HCT116 (cell line): ENCODE measurements around the gene RNF13. TPM values are rescaled to one million over a fixed set of nuclear protein-coding genes. Genes with fewer than 3 reads are reported as not detected.

Experiments
- ATAC-seq: fragments of 200-7000 bp; cut with Tn5 transposase; 2 replicates; pipeline ENCODE4 v1.9.1; 2020; ENCODE audit warnings: mild to moderate bottlenecking, moderate library complexity
- BruUV-seq: library from RNA; stranded (reverse); fragments of 400-500 nt; replicated peaks from 2 replicates; lab custom pipeline; 2021; lab: Mats Ljungman, UMichigan
- CTCF ChIA-PET: fragments of 300-600 bp; sonication (Branson Sonifier 250); formaldehyde crosslinking; loops from one replicate; lab custom pipeline; 2021; ENCODE audit warnings: antibody characterized with exemption; lab: Charles Lee
- POLR2A ChIA-PET: fragments of 300-600, 350-600 bp; sonication (Branson Sonifier 250); formaldehyde crosslinking; loops from one replicate; lab custom pipeline; 2021; ENCODE audit warnings: antibody characterized with exemption; lab: Charles Lee
- RAD21 ChIA-PET, 2 experiments: fragments of 300-600 bp; sonication (Branson Sonifier 250); formaldehyde crosslinking; loops; one replicate each; lab custom pipeline; 2023; ENCODE audit warnings: low total read pairs in 2 of 2; ENCODE audit not compliant: uncharacterized antibody in 2 of 2, unreplicated experiment in 2 of 2, low non-redundant PET in 1 of 2; lab: Charles Lee
- DNase-seq: peaks from one replicate; pipeline ENCODE4 v3.0.0-alpha.2; 2010; ENCODE audit warnings: low read depth, low spot score
- H2AFZ ChIP-seq: fragments of 200-600 bp; shearing (Covaris generic), sonication (generic); 2 replicates; pipeline ENCODE4 v1.6.1; 2017; ENCODE audit warnings: low read depth, mixed run types, mixed read lengths, antibody characterized with exemption, low read length; ENCODE audit not compliant: poor library complexity, severe bottlenecking
- H3K27ac ChIP-seq: 2 replicates; pipeline ENCODE4 v1.5.1; 2012; ENCODE audit warnings: low read depth, low read length
- H3K27me3 ChIP-seq: fragments of 200-600 bp; sonication (generic); 2 replicates; pipeline ENCODE4 v1.6.1; 2016; ENCODE audit warnings: mixed run types, low read length, mixed read lengths; ENCODE audit not compliant: insufficient read depth
- H3K36me3 ChIP-seq, 2 experiments: fragments of 200-500 bp in 1 of 2; fragments of 200-600 bp in 1 of 2; sonication (Bioruptor generic) in 1 of 2; sonication (generic) in 1 of 2; 2 replicates each; pipeline versions ENCODE4 v1.5.1 to v1.6.1; 2014 to 2016; ENCODE audit warnings: low read length in 2 of 2, inconsistent platforms in 1 of 2, mixed read lengths in 1 of 2, mixed run types in 1 of 2; ENCODE audit not compliant: insufficient read depth in 2 of 2, control insufficient read depth in 1 of 2
- H3K4me1 ChIP-seq, 2 experiments: fragments of 200-600 bp in 1 of 2; sonication (generic) in 1 of 2; 2 replicates each; pipeline versions ENCODE4 v1.5.1 to v1.6.1; 2012 to 2017; ENCODE audit warnings: low read length in 2 of 2, inconsistent platforms in 1 of 2, mild to moderate bottlenecking in 1 of 2, mixed read lengths in 1 of 2, mixed run types in 1 of 2, moderate library complexity in 1 of 2; ENCODE audit not compliant: insufficient read depth in 2 of 2, control insufficient read depth in 1 of 2
- H3K4me2 ChIP-seq: fragments of 200-600 bp; sonication (generic); 2 replicates; pipeline ENCODE4 v1.6.1; 2017; ENCODE audit warnings: mixed run types, low read length, mixed read lengths
- H3K4me3 ChIP-seq, 2 experiments: fragments of 200-600 bp in 1 of 2; sonication (generic) in 1 of 2; replicated peaks in 1 of 2; 2 replicates each; pipeline ENCODE4 v1.5.1; 2011 to 2016; ENCODE audit warnings: low read length in 2 of 2, control low read depth in 1 of 2, low read depth in 1 of 2, mild to moderate bottlenecking in 1 of 2, mixed read lengths in 1 of 2, mixed run types in 1 of 2
- H3K79me2 ChIP-seq: fragments of 200-600 bp; sonication (generic); 2 replicates; pipeline ENCODE4 v1.6.1; 2017; ENCODE audit warnings: mild to moderate bottlenecking, mixed run types, low read length, moderate library complexity, mixed read lengths; ENCODE audit not compliant: insufficient read depth
- H3K9ac ChIP-seq: fragments of 200-600 bp; sonication (generic); 2 replicates; pipeline ENCODE4 v1.6.1; 2016; ENCODE audit warnings: low read length, mixed read lengths
- H3K9me2 ChIP-seq: fragments of 200-600 bp; sonication (generic), shearing (Covaris generic); 2 replicates; pipeline ENCODE4 v1.6.1; 2017; ENCODE audit warnings: mixed run types, mild to moderate bottlenecking, moderate library complexity; ENCODE audit not compliant: insufficient read depth
- H3K9me3 ChIP-seq, 2 experiments: fragments of 200-500 bp in 1 of 2; fragments of 200-600 bp in 1 of 2; sonication (Bioruptor generic) in 1 of 2; sonication (generic) in 1 of 2; 2 replicates each; pipeline ENCODE4 v1.6.1; 2014 to 2017; ENCODE audit warnings: low read length in 2 of 2, mixed read lengths in 2 of 2, inconsistent platforms in 1 of 2, low read depth in 1 of 2, mild to moderate bottlenecking in 1 of 2, mixed run types in 1 of 2, moderate library complexity in 1 of 2; ENCODE audit not compliant: control insufficient read depth in 1 of 2, insufficient read depth in 1 of 2
- H4K20me1 ChIP-seq: fragments of 200-600 bp; sonication (generic), shearing (Covaris generic); 2 replicates; pipeline ENCODE4 v1.6.1; 2017; ENCODE audit warnings: mixed run types, mild to moderate bottlenecking, moderate library complexity; ENCODE audit not compliant: insufficient read depth
- ATF3 ChIP-seq: IDR thresholded peaks from 2 replicates; pipeline ENCODE4 v1.6.1; 2012
- CBX3 ChIP-seq: IDR thresholded peaks from 2 replicates; pipeline ENCODE4 v1.6.1; 2012; ENCODE audit warnings: low read depth
- CEBPB ChIP-seq: IDR thresholded peaks from 2 replicates; pipeline ENCODE4 v1.6.1; 2012; ENCODE audit warnings: low read depth
- CTCF ChIP-seq, 3 experiments: fragments of 200-600 bp in 1 of 3; sonication (generic) in 1 of 3; IDR thresholded peaks in 2 of 3; conservative IDR thresholded peaks in 1 of 3; 2 replicates each; pipeline ENCODE4 v1.5.1; 2012 to 2017; ENCODE audit warnings: low read depth in 2 of 3, low read length in 2 of 3, antibody characterized with exemption in 1 of 3, borderline replicate concordance in 1 of 3, control low read depth in 1 of 3, mild to moderate bottlenecking in 1 of 3, mixed read lengths in 1 of 3, mixed run types in 1 of 3, moderate library complexity in 1 of 3; ENCODE audit not compliant: insufficient read depth in 1 of 3
- EGR1 ChIP-seq: IDR thresholded peaks from 2 replicates; pipeline ENCODE4 v1.6.1; 2012; ENCODE audit warnings: low read depth
- ELF1 ChIP-seq: IDR thresholded peaks from 2 replicates; pipeline ENCODE4 v1.6.1; 2012; ENCODE audit warnings: low read depth, borderline replicate concordance
- EZH2 ChIP-seq: fragments of 200-600 bp; sonication (generic); IDR thresholded peaks from 2 replicates; pipeline ENCODE4 v1.6.1; 2017; ENCODE audit warnings: antibody characterized with exemption, mixed run types
- EZH2phosphoT487 ChIP-seq: fragments of 200-600 bp; IDR thresholded peaks from 2 replicates; pipeline ENCODE4 v1.6.1; 2018; ENCODE audit warnings: antibody characterized with exemption, borderline replicate concordance
- FOSL1 ChIP-seq: IDR thresholded peaks from 2 replicates; pipeline ENCODE4 v1.6.1; 2012; ENCODE audit warnings: low read depth
- JUND ChIP-seq: IDR thresholded peaks from 2 replicates; pipeline ENCODE4 v1.6.1; 2012
- MAX ChIP-seq: IDR thresholded peaks from 2 replicates; pipeline ENCODE4 v1.6.1; 2012
- POLR2A ChIP-seq: IDR thresholded peaks from 2 replicates; pipeline ENCODE4 v1.7.0; 2011; ENCODE audit warnings: borderline replicate concordance; ENCODE audit not compliant: insufficient read depth, insufficient read length; ENCODE audit errors: extremely low read depth
- POLR2AphosphoS5 ChIP-seq: IDR thresholded peaks from 2 replicates; pipeline ENCODE4 v1.6.1; 2011; ENCODE audit warnings: mild to moderate bottlenecking, low read depth, low read length, moderate library complexity
- RAD21 ChIP-seq: IDR thresholded peaks from 2 replicates; pipeline ENCODE4 v1.6.1; 2012; ENCODE audit warnings: low read depth, mild to moderate bottlenecking
- SIN3A ChIP-seq: IDR thresholded peaks from 2 replicates; pipeline ENCODE4 v1.6.1; 2012; ENCODE audit warnings: low read depth
- SP1 ChIP-seq: IDR thresholded peaks from 2 replicates; pipeline ENCODE4 v1.6.1; 2012; ENCODE audit warnings: low read depth
- SRF ChIP-seq: IDR thresholded peaks from 2 replicates; pipeline ENCODE4 v1.6.1; 2012; ENCODE audit warnings: low read depth
- YY1 ChIP-seq: IDR thresholded peaks from 2 replicates; pipeline ENCODE4 v1.6.1; 2011; ENCODE audit warnings: low read length, low read depth, moderate library complexity, mild to moderate bottlenecking; ENCODE audit not compliant: insufficient replicate concordance; ENCODE audit errors: extremely low read depth
- ZBTB33 ChIP-seq: IDR thresholded peaks from 2 replicates; pipeline ENCODE4 v1.6.1; 2011; ENCODE audit warnings: mild to moderate bottlenecking, low read length, moderate library complexity; ENCODE audit not compliant: insufficient replicate concordance; ENCODE audit errors: extremely low read depth
- ZFX ChIP-seq: fragments of 450-650 bp; IDR thresholded peaks from 2 replicates; pipeline ENCODE4 v1.6.1; 2017
- ZNF274 ChIP-seq: fragments of 200-500 bp; sonication (Bioruptor generic); IDR thresholded peaks from 2 replicates; pipeline ENCODE4 v1.6.1; 2014; ENCODE audit warnings: mild to moderate bottlenecking, low read depth, low read length, inconsistent platforms
- intact Hi-C: fragments of 100-400 bp; cut with micrococcal nuclease; formaldehyde crosslinking; loops from 2 replicates; pipeline ENCODE4 v1.10.0; 2022
- total RNA-seq: library from RNA; stranded (reverse); gene quantifications from one replicate; pipeline ENCODE4 v1.2.1, GENCODE V29; 2021; ENCODE audit not compliant: unreplicated experiment

The RNF13 gene
- total RNA-seq, 1 experiment from 2014 or later = 39.9 TPM

- TF ChIP-seq YY1 (no peak), SRF (no peak), ZFX (no peak), FOSL1 (no peak), JUND (no peak), EZH2phosphoT487 (no peak), SIN3A (no peak)
Observed at GRCh38 chr3:149831321-149831720, 18.3 kb downstream of the RNF13 start (continued).

GRCh38 chr3:149832086-149832485 lies 19.1 kb downstream of the RNF13 start:
- TF ChIP-seq EZH2phosphoT487 (no peak), POLR2AphosphoS5 (no peak), CTCF (IDR thresholded peaks at IDR 0.05 in 2 of 3, conservative IDR thresholded peaks at IDR 0.05 in 1 of 3; ENCODE audit: borderline replicate concordance in 1 of 3, insufficient read depth in 1 of 3, low read depth in 2 of 3, low read length in 2 of 3) (no peak), CBX3 (no peak), SP1 (no peak), EZH2 (no peak), ZNF274 (no peak), FOSL1 (no peak), CEBPB (no peak), EGR1 (no peak), SIN3A (no peak), ELF1 (no peak), ATF3 (no peak), POLR2A (no peak), MAX (no peak), ZBTB33 (no peak), RAD21 (no peak), JUND (no peak)
- TF ChIP-seq, all 23 proteins: peak for 0
- H3K79me2 ChIP-seq = peaks cover 79% of the 10 kb centered on the region
- no peak overlapping the region for H3K9ac ChIP-seq
- ChIA-PET RAD21 (no interaction called here), POLR2A (no interaction called here), CTCF (no interaction called here)
- no peak overlapping the region for H3K27ac ChIP-seq
- no peak for ATAC-seq
- H3K27me3 ChIP-seq = no peaks in the 10 kb centered on the region
- H3K4me1 ChIP-seq = no peaks in the 10 kb centered on the region
- no peaks in the 10 kb centered on the region for H4K20me1 ChIP-seq
- H3K9me2 ChIP-seq = no peaks in the 10 kb centered on the region
- H3K4me2 ChIP-seq = no peak overlapping the region
- H2AFZ ChIP-seq = no peak overlapping the region
- no peak overlapping the region for H3K4me3 ChIP-seq
- peaks cover 20 to 21% of the 10 kb centered on the region in 2 experiments; a peak in 3 of 4 replicates for H3K9me3 ChIP-seq
- no peak for DNase-seq
- H3K36me3 ChIP-seq = 0 out of 4 replicates have a peak, but pooled peaks cover 0 to 3% of the 10 kb centered on the region in 2 experiments
- BruUV-seq = no TSS peak
- intact Hi-C loops = no loop called here
